ENCODE data around the gene SCN2A. TPM values are rescaled to one million over a fixed set of nuclear protein-coding genes. Genes with fewer than 3 reads are reported as not detected.

Gene SCN2A
- total RNA-seq, 1 experiment from 2014 or later = 0.24 TPM

- H3K23ac ChIP-seq (ENCODE audit: insufficient read length, low read depth, low read length) = no peak overlapping the region
- Mint-ChIP-seq H3K9me3 (no peaks in the 10 kb centered on the region), H3K4me3 (no peak overlapping the region), H3K4me1 (peaks cover 0 to 4% of the 10 kb centered on the region in 2 experiments; a peak in 1 of 4 replicates), H3K27me3 (ENCODE audit: low read depth) (no peaks in the 10 kb centered on the region), H3K36me3 (ENCODE audit: insufficient read depth in 1 of 3, low read depth in 3 of 3) (no peaks in the 10 kb centered on the region), H3K27ac (no peak overlapping the region)
- TF ChIP-seq CTCF (conservative IDR thresholded peaks at IDR 0.05) = no peak
- H2BK5ac ChIP-seq (ENCODE audit: insufficient read length, low read length) = no peak overlapping the region
- no peak overlapping the region for H4K91ac ChIP-seq (ENCODE audit: insufficient read length, low read depth, low read length)
- no peak for DNase-seq
- H2AK5ac ChIP-seq (ENCODE audit: insufficient read length, low read length) = no peak overlapping the region
- H3K27me3 ChIP-seq (ENCODE audit: insufficient read depth, low read length) = no peaks in the 10 kb centered on the region
- H2AFZ ChIP-seq (ENCODE audit: low read length) = no peak overlapping the region
- H3K14ac ChIP-seq (ENCODE audit: insufficient read depth, low read length) = no peak overlapping the region
- no peak overlapping the region for H2BK12ac ChIP-seq (ENCODE audit: insufficient read length, low read depth, low read length)
- no peaks in the 10 kb centered on the region for H3K79me2 ChIP-seq (ENCODE audit: insufficient read depth, low read length)
- H3K4me2 ChIP-seq (ENCODE audit: insufficient read depth, insufficient read length, low read length) = no peak overlapping the region
- no peak overlapping the region for H4K5ac ChIP-seq (ENCODE audit: insufficient read length, low read depth, low read length)
- H2BK120ac ChIP-seq (ENCODE audit: low read depth, low read length, poor library complexity, severe bottlenecking) = no peak overlapping the region
- H3T11ph ChIP-seq (ENCODE audit: low read length) = no peak overlapping the region
- no peak overlapping the region for H3K9ac ChIP-seq (ENCODE audit: extremely low read depth, insufficient read length, low read length)
- no peak overlapping the region for H2BK20ac ChIP-seq (ENCODE audit: low read depth, low read length, poor library complexity, severe bottlenecking)
- H4K20me1 ChIP-seq (ENCODE audit: control insufficient read depth, insufficient read depth, insufficient read length) = no peaks in the 10 kb centered on the region
- no peaks in the 10 kb centered on the region for H3K79me1 ChIP-seq (ENCODE audit: insufficient read depth, low read depth, low read length, poor library complexity, severe bottlenecking)
- no peaks in the 10 kb centered on the region for H3K9me3 ChIP-seq (ENCODE audit: control insufficient read depth, low read depth, low read length)
- no peak overlapping the region for H4K8ac ChIP-seq (replicated peaks; ENCODE audit: insufficient read length, low read depth, low read length)
- no peak overlapping the region for H3K4ac ChIP-seq (ENCODE audit: low read depth, low read length)
- no peak overlapping the region for H3K18ac ChIP-seq (ENCODE audit: insufficient read length, low read depth, low read length)
- no peak overlapping the region for H3K27ac ChIP-seq (ENCODE audit: insufficient read length, low read depth, low read length)
- no peaks in the 10 kb centered on the region for H3K23me2 ChIP-seq (ENCODE audit: insufficient read length, low read depth, low read length, poor library complexity, severe bottlenecking)
- WGBS (ENCODE audit: extremely low coverage, insufficient read length, low lambda C conversion rate) = no CpG with 5 or more reads among the region's 1 CpG
- no peak overlapping the region for H3K56ac ChIP-seq (ENCODE audit: insufficient read length, low read depth, low read length)
- no peaks in the 10 kb centered on the region for H3K4me1 ChIP-seq (ENCODE audit: insufficient read depth, low read length)
- H2BK15ac ChIP-seq (ENCODE audit: low read depth, low read length) = no peak overlapping the region
Measured at GRCh38 chr2:165227571-165227970, 11.6 kb upstream of the SCN2A start.

Data from H9 (cell line).